ENCODE results near the gene LMOD1. TPM values are rescaled to one million over a fixed set of nuclear protein-coding genes. Genes with fewer than 3 reads are reported as not detected.

Gene LMOD1
- total and polyA plus RNA-seq, 2 of the 8 experiments (the other 6 are each of a cell fraction or from before 2014, with no cell fraction given) = 0.77 to 1.4 TPM

DNA sequence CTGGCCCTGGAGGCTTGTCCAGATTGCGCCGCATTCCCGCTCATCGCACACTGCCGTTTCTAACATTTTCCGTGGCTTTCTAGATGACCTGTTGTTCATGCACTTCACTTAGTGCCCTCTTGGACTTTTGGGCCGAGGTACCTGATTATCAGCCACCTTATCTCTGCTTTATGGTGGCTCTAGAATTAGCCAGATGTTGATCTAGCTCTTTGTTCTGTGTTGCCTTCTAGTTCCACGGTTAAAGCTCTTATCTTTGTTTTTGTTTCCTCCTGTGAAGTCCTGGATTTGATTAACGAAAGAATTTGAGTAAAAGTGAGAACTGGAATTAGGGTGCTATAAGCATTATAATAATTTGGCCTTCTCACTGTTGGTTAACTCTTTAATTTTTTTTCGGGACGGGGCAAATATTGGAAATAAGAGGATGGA lies 37.0 kb upstream of the LMOD1 start (continued):
- TF ChIP-seq, protein P1, sequence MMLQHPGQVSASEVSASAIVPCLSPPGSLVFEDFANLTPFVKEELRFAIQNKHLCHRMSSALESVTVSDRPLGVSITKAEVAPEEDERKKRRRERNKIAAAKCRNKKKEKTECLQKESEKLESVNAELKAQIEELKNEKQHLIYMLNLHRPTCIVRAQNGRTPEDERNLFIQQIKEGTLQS (IDR thresholded peaks at IDR 0.05; ENCODE audit: insufficient read depth, low read depth, low read length) = no peak
- TF ChIP-seq POU5F1 (IDR thresholded peaks at IDR 0.05; ENCODE audit: low read depth, low read length) (no peak), CHD1 (IDR thresholded peaks at IDR 0.05; ENCODE audit: low read depth, low read length) (no peak), YY1 (IDR thresholded peaks at IDR 0.05; ENCODE audit: low read depth, low read length) (no peak), SP2 (IDR thresholded peaks at IDR 0.05; ENCODE audit: low read length) (no peak), TBP (IDR thresholded peaks at IDR 0.05; ENCODE audit: low read depth, low read length) (no peak), ZNF274 (IDR thresholded peaks at IDR 0.05; ENCODE audit: borderline replicate concordance, extremely low read depth, low read length) (no peak)
